SK-N-MC (cell line): ENCODE results near the gene NXN.

Source experiments
- EZH2 ChIP-seq: fragments of 200-600 bp; sonication (generic); IDR thresholded peaks from one replicate; pipeline ENCODE4 v1.6.1; 2017; ENCODE audit warnings: antibody characterized with exemption
- POLR2AphosphoS5 ChIP-seq: IDR thresholded peaks from 2 replicates; pipeline ENCODE4 v1.6.1; 2012; ENCODE audit warnings: mild to moderate bottlenecking, low read depth, low read length, borderline replicate concordance

- no peak for TF ChIP-seq EZH2
- TF ChIP-seq POLR2AphosphoS5: no peak
These were observed 160.3 kb downstream of the NXN start for GRCh38 chr17:819251-819650.
